Measurements from ENCODE around the gene SF3B2. TPM values are rescaled to one million over a fixed set of nuclear protein-coding genes. Genes with fewer than 3 reads are reported as not detected.

Gene SF3B2
- total RNA-seq, 1 donor from 2014 or later, result 193 TPM

- Mint-ChIP-seq H3K27me3 (ENCODE audit: unreplicated experiment) (no peaks in the 10 kb centered on the region), H3K4me3 (ENCODE audit: unreplicated experiment) (peak overlapping the region; percentile 88), H3K36me3 (ENCODE audit: unreplicated experiment) (peaks cover 35% of the 10 kb centered on the region), H3K27ac (ENCODE audit: unreplicated experiment) (peak overlapping the region; percentile 71), H3K9me3 (ENCODE audit: unreplicated experiment) (no peaks in the 10 kb centered on the region), H3K4me1 (ENCODE audit: unreplicated experiment) (peaks cover 42% of the 10 kb centered on the region)
- peak; percentile 34 for DNase-seq (ENCODE audit: extremely low spot score, unreplicated experiment)
- TF ChIP-seq CTCF (IDR thresholded peaks at IDR 0.05), result no peak
Measured at GRCh38 chr11:66071381-66071801, 19.2 kb downstream of the SF3B2 start.

DNA sequence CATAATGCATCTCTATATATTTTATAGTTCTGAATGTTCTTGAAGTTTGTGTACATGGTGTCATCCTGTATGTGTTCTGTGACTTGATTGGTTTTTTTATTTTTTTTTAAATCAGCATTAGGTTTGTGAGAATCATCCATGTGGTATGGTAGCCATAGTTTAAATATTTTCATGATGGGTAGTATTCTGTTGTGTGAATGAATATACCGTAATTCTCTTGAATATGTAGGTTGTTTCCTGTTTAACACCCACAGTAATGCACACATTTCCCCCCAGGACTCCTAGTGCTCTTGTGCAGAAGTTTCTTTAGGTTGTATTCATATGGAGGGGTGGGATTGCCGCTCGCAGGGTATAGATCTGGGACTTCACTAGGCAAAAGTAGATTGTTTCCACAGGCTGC lies 19.9 kb downstream of the SF3B2 start:
- Mint-ChIP-seq H3K4me1 (ENCODE audit: unreplicated experiment) (peaks cover 44% of the 10 kb centered on the region), H3K36me3 (ENCODE audit: unreplicated experiment) (peaks cover 28% of the 10 kb centered on the region), H3K4me3 (ENCODE audit: unreplicated experiment) (peak overlapping the region; percentile 88), H3K9me3 (ENCODE audit: unreplicated experiment) (no peaks in the 10 kb centered on the region), H3K27me3 (ENCODE audit: unreplicated experiment) (no peaks in the 10 kb centered on the region), H3K27ac (ENCODE audit: unreplicated experiment) (peak overlapping the region; percentile 71)
- TF ChIP-seq CTCF (IDR thresholded peaks at IDR 0.05), result no peak
- DNase-seq (ENCODE audit: extremely low spot score, unreplicated experiment), result peak; percentile 17

- no peaks in the 10 kb centered on the region for H3K27me3 Mint-ChIP-seq (ENCODE audit: unreplicated experiment)
- peaks cover 25% of the 10 kb centered on the region for H3K36me3 Mint-ChIP-seq (ENCODE audit: unreplicated experiment)
- peaks cover 48% of the 10 kb centered on the region for H3K4me1 Mint-ChIP-seq (ENCODE audit: unreplicated experiment)
Measured at GRCh38 chr11:66072518-66072917, 20.4 kb downstream of the SF3B2 start.

GRCh38 chr11:66073669-66074068 lies 21.5 kb downstream of the SF3B2 start:
- H3K27ac Mint-ChIP-seq (ENCODE audit: unreplicated experiment), result no peak overlapping the region
- no peak overlapping the region for H3K4me3 Mint-ChIP-seq (ENCODE audit: unreplicated experiment)
- peaks cover 20% of the 10 kb centered on the region for H3K36me3 Mint-ChIP-seq (ENCODE audit: unreplicated experiment)
- H3K27me3 Mint-ChIP-seq (ENCODE audit: unreplicated experiment), result no peaks in the 10 kb centered on the region
- TF ChIP-seq CTCF (IDR thresholded peaks at IDR 0.05), result no peak
- H3K9me3 Mint-ChIP-seq (ENCODE audit: unreplicated experiment), result no peaks in the 10 kb centered on the region
- H3K4me1 Mint-ChIP-seq (ENCODE audit: unreplicated experiment), result peaks cover 46% of the 10 kb centered on the region
- peak; percentile 11 for DNase-seq (ENCODE audit: extremely low spot score, unreplicated experiment)

More at GRCh38 chr11:66072518-66072917, 20.4 kb downstream of the SF3B2 start:
- TF ChIP-seq CTCF (IDR thresholded peaks at IDR 0.05), result no peak
- no peaks in the 10 kb centered on the region for H3K9me3 Mint-ChIP-seq (ENCODE audit: unreplicated experiment)
- H3K27ac Mint-ChIP-seq (ENCODE audit: unreplicated experiment), result peak overlapping the region; percentile 71
- peak; percentile 36 for DNase-seq (ENCODE audit: extremely low spot score, unreplicated experiment)
- H3K4me3 Mint-ChIP-seq (ENCODE audit: unreplicated experiment), result peak overlapping the region; percentile 36

GRCh38 chr11:66075273-66075672 lies 23.1 kb downstream of the SF3B2 start:
- peak; percentile 53 for DNase-seq (ENCODE audit: extremely low spot score, unreplicated experiment)
- H3K27ac Mint-ChIP-seq (ENCODE audit: unreplicated experiment), result no peak overlapping the region
- no peaks in the 10 kb centered on the region for H3K27me3 Mint-ChIP-seq (ENCODE audit: unreplicated experiment)
- no peak for TF ChIP-seq CTCF (IDR thresholded peaks at IDR 0.05)
- H3K9me3 Mint-ChIP-seq (ENCODE audit: unreplicated experiment), result no peaks in the 10 kb centered on the region
- H3K4me1 Mint-ChIP-seq (ENCODE audit: unreplicated experiment), result peaks cover 41% of the 10 kb centered on the region
- H3K4me3 Mint-ChIP-seq (ENCODE audit: unreplicated experiment), result no peak overlapping the region
- H3K36me3 Mint-ChIP-seq (ENCODE audit: unreplicated experiment), result peaks cover 14% of the 10 kb centered on the region

Data from osteocyte (in vitro differentiated cells).